Measurements from ENCODE around the gene MAD1L1. TPM values are rescaled to one million over a fixed set of nuclear protein-coding genes. Genes with fewer than 3 reads are reported as not detected.

MAD1L1 gene
- total RNA-seq, 4 donors from 2014 or later: 8.0 to 52.7 (median 26.7) TPM

- Histone ChIP-seq H3K27ac (no peak overlapping the region), H3K4me1 (no peaks in the 10 kb centered on the region), H3K4me3 (no peak overlapping the region), H3K9me3 (no peaks in the 10 kb centered on the region), H3K27me3 (no peaks in the 10 kb centered on the region), H3K36me3 (peaks cover 0 to 4% (median 0%) of the 10 kb centered on the region in 4 donors)
- DNase-seq: no peak
- intact Hi-C loops (cut with DNase I; ENCODE audit: low total_unique reads) (no loop called here), in situ Hi-C loops (cut with MboI; ENCODE audit: low pct_ligation_motif_present in 1 of 4, low pct_unique_long_range_greater_than_20kb in 1 of 4, low sequenced_read_pairs in 3 of 4) (loop anchor here in 3 of 4 donors (25.0 kb wide), 3 partner anchors 137 to 638 kb away; partner anchors contain the start of genes EIF3B (in 2 of the 3) and ELFN1 (in 2 of the 3))
- 69% methylated on average over 4 of the region's 4 CpGs; no CpG with 5 or more reads in 1 of the 2 donors for WGBS, 2 donors (ENCODE audit: low coverage in 1 of 2)
- TF ChIP-seq CTCF (IDR thresholded peaks at IDR 0.05) (no peak), POLR2A (IDR thresholded peaks at IDR 0.05) (no peak), POLR2AphosphoS5 (IDR thresholded peaks at IDR 0.05) (no peak), EP300 (IDR thresholded peaks at IDR 0.05; ENCODE audit: low read depth) (no peak)
These were observed 7.8 kb downstream of the MAD1L1 start for GRCh38 chr7:2224934-2225333.

GRCh38 chr7:2224491-2224928 lies 8.2 kb downstream of the MAD1L1 start:
- intact Hi-C loops (cut with DNase I; ENCODE audit: low total_unique reads): no loop called here
- peaks cover 0 to 4% (median 0%) of the 10 kb centered on the region in 4 donors for H3K36me3 ChIP-seq
- H3K4me3 ChIP-seq: no peak overlapping the region
- in situ Hi-C loops (cut with MboI; ENCODE audit: low pct_ligation_motif_present in 1 of 4, low pct_unique_long_range_greater_than_20kb in 1 of 4, low sequenced_read_pairs in 3 of 4): loop anchor here in 3 of 4 donors (25.0 kb wide), 2 partner anchors 562 to 637 kb away; partner anchors contain the start of gene ELFN1 (in 2 of the 3)
- no peaks in the 10 kb centered on the region for H3K9me3 ChIP-seq
- DNase-seq: no peak
- no peaks in the 10 kb centered on the region for H3K27me3 ChIP-seq
- no peaks in the 10 kb centered on the region for H3K4me1 ChIP-seq
- TF ChIP-seq POLR2A (IDR thresholded peaks at IDR 0.05) (no peak), CTCF (IDR thresholded peaks at IDR 0.05) (no peak), POLR2AphosphoS5 (IDR thresholded peaks at IDR 0.05) (no peak), EP300 (IDR thresholded peaks at IDR 0.05; ENCODE audit: low read depth) (no peak)
- H3K27ac ChIP-seq: no peak overlapping the region
- WGBS, 2 donors (ENCODE audit: low coverage in 1 of 2): 84 to 95% methylated on average over 5 to 13 of the region's 13 CpGs

GRCh38 chr7:2223321-2223720 lies 9.4 kb downstream of the MAD1L1 start:
- peaks cover 0 to 5% (median 2%) of the 10 kb centered on the region in 4 donors for H3K36me3 ChIP-seq
- DNase-seq: no peak
- no peaks in the 10 kb centered on the region for H3K9me3 ChIP-seq
- H3K27ac ChIP-seq: no peak overlapping the region
- no peak overlapping the region for H3K4me3 ChIP-seq
- TF ChIP-seq POLR2AphosphoS5 (IDR thresholded peaks at IDR 0.05) (no peak), EP300 (IDR thresholded peaks at IDR 0.05; ENCODE audit: low read depth) (no peak), CTCF (IDR thresholded peaks at IDR 0.05) (no peak)
- no peaks in the 10 kb centered on the region for H3K27me3 ChIP-seq
- intact Hi-C loops (cut with DNase I; ENCODE audit: low total_unique reads): no loop called here
- H3K4me1 ChIP-seq: no peaks in the 10 kb centered on the region
- in situ Hi-C loops (cut with MboI; ENCODE audit: low pct_ligation_motif_present in 1 of 4, low pct_unique_long_range_greater_than_20kb in 1 of 4, low sequenced_read_pairs in 3 of 4): loop anchor here in 3 of 4 donors (25.0 kb wide), 2 partner anchors 561 to 636 kb away; partner anchors contain the start of gene ELFN1 (in 2 of the 3)
- 97% methylated on average over 13 of the region's 17 CpGs; no CpG with 5 or more reads in 1 of the 2 donors for WGBS, 2 donors (ENCODE audit: low coverage in 1 of 2)

- no peaks in the 10 kb centered on the region for H3K27me3 ChIP-seq
- no peaks in the 10 kb centered on the region for H3K9me3 ChIP-seq
- no peak for DNase-seq
- H3K4me3 ChIP-seq: no peak overlapping the region
- TF ChIP-seq POLR2A (IDR thresholded peaks at IDR 0.05) (no peak), CTCF (IDR thresholded peaks at IDR 0.05) (no peak), POLR2AphosphoS5 (IDR thresholded peaks at IDR 0.05) (no peak), EP300 (IDR thresholded peaks at IDR 0.05; ENCODE audit: low read depth) (no peak)
- no peaks in the 10 kb centered on the region for H3K4me1 ChIP-seq
- WGBS, 2 donors (ENCODE audit: low coverage in 1 of 2): 98% methylated on average over 22 of the region's 22 CpGs; no CpG with 5 or more reads in 1 of the 2 donors
- peaks cover 0 to 9% (median 3%) of the 10 kb centered on the region in 4 donors for H3K36me3 ChIP-seq
- no peak overlapping the region for H3K27ac ChIP-seq
- in situ Hi-C loops (cut with MboI; ENCODE audit: low pct_ligation_motif_present in 1 of 4, low pct_unique_long_range_greater_than_20kb in 1 of 4, low sequenced_read_pairs in 3 of 4) (loop anchor here in 3 of 4 donors (25.0 kb wide), 2 partner anchors 560 to 635 kb away; partner anchors contain the start of gene ELFN1 (in 2 of the 3)), intact Hi-C loops (cut with DNase I; ENCODE audit: low total_unique reads) (no loop called here)
These were observed 10.2 kb downstream of the MAD1L1 start for GRCh38 chr7:2222516-2222915.
